BE2C (cell line): ENCODE measurements around the gene NLRP13.

Experiments used
- DNase-seq: peaks from one replicate; pipeline ENCODE4 v3.0.0-alpha.2; 2020
- H3K27me3 ChIP-seq: fragments of 250-450 bp; sonication (Bioruptor Pico); 2 replicates; pipeline ENCODE4 v1.5.1; 2020; ENCODE audit warnings: mild to moderate bottlenecking
- H3K36me3 ChIP-seq: fragments of 250-450 bp; sonication (Bioruptor Pico); 2 replicates; pipeline ENCODE4 v1.5.1; 2020; ENCODE audit warnings: mild to moderate bottlenecking
- H3K4me1 ChIP-seq: fragments of 250-450 bp; sonication (Bioruptor Pico); 2 replicates; pipeline ENCODE4 v1.5.1; 2020
- H3K4me3 ChIP-seq: 2 replicates; pipeline ENCODE4 v1.5.1; 2011; ENCODE audit warnings: low read depth, low read length
- H3K9me3 ChIP-seq: fragments of 250-450 bp; sonication (Bioruptor Pico); 2 replicates; pipeline ENCODE4 v1.5.1; 2020
- TF ChIP-seq, protein P1 (sequence below): IDR thresholded peaks from 2 replicates; pipeline ENCODE4 v1.5.1; 2012; ENCODE audit warnings: mild to moderate bottlenecking, low read depth, low read length

NLRP13 gene

DNA sequence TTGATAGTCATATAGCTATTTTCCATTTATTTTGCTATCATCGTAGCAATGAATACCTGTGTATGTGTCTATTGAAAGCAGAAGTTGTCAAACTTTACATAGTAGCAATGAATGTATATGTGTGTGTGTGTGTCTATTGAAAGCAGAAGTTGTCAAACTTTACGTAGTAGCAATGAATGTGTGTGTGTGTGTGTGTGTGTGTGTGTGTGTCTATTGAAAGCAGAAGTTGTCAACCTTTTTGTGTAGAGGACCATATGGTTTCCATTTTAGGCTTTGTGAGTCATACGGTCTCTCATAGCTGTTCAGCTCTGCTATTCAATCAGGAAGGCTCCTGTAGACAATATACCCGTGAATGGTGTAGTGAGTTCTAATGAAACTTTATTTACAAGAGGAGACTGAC, 75.0 kb downstream of the NLRP13 start:
- peaks cover 22% of the 10 kb centered on the region for H3K27me3 ChIP-seq
- H3K9me3 ChIP-seq = no peaks in the 10 kb centered on the region
- H3K36me3 ChIP-seq = no peaks in the 10 kb centered on the region
- H3K4me3 ChIP-seq = no peak overlapping the region
- no peaks in the 10 kb centered on the region for H3K4me1 ChIP-seq
- no peak for DNase-seq
- TF ChIP-seq, protein P1, sequence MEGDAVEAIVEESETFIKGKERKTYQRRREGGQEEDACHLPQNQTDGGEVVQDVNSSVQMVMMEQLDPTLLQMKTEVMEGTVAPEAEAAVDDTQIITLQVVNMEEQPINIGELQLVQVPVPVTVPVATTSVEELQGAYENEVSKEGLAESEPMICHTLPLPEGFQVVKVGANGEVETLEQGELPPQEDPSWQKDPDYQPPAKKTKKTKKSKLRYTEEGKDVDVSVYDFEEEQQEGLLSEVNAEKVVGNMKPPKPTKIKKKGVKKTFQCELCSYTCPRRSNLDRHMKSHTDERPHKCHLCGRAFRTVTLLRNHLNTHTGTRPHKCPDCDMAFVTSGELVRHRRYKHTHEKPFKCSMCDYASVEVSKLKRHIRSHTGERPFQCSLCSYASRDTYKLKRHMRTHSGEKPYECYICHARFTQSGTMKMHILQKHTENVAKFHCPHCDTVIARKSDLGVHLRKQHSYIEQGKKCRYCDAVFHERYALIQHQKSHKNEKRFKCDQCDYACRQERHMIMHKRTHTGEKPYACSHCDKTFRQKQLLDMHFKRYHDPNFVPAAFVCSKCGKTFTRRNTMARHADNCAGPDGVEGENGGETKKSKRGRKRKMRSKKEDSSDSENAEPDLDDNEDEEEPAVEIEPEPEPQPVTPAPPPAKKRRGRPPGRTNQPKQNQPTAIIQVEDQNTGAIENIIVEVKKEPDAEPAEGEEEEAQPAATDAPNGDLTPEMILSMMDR = no peak

DNA sequence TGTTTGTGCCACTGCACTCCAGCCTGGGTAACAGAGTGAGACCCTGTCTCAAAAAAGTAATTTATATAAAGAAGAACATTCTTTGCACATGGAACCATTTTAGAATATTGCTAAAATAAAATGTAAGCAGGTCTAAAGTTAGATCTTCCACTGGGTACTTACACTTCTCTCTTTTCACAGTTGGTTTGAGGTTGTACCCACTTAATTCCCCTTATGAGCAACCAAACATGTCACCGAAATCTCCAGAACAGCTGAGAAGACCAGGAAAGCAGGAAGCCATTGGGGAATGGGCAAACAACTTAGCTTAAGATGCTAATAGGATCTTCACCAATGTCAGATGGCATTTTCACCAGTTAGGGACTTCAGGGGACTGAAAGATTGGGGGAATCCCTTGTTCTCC, 77.0 kb downstream of the NLRP13 start:
- Histone ChIP-seq H3K4me1 (no peaks in the 10 kb centered on the region), H3K27me3 (peaks cover 22% of the 10 kb centered on the region), H3K4me3 (no peak overlapping the region), H3K36me3 (no peaks in the 10 kb centered on the region), H3K9me3 (no peaks in the 10 kb centered on the region)
- TF ChIP-seq, protein P1 = no peak
- DNase-seq = no peak
